SIG-M5 treated with dmso at 0.1 percent for 504 hours (cell line): ENCODE measurements around the gene PHKG2.

Experiments
- DNase-seq: peaks from one replicate; lab custom pipeline; 2025; ENCODE audit not compliant: unreplicated experiment; lab: John Stamatoyannopoulos, UW

Gene PHKG2

GRCh38 chr16:30755955-30756780 lies 7.9 kb downstream of the PHKG2 start:
- no peak for DNase-seq

DNA sequence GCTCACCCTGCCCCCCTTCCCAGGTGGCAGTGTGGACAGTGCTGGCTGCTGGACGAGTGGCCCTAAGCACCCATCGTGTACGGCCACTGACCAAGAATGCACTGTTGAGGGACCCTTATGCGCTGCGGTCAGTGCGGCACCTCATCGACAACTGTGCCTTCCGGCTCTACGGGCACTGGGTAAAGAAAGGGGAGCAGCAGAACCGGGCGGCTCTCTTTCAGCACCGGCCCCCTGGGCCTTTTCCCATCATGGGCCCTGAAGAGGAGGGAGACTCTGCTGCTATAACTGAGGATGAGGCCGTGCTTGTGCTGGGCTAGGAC lies 8.5 kb downstream of the PHKG2 start:
- no peak for DNase-seq

GRCh38 chr16:30757316-30757715 lies 9.1 kb downstream of the PHKG2 start:
- no peak for DNase-seq

DNA sequence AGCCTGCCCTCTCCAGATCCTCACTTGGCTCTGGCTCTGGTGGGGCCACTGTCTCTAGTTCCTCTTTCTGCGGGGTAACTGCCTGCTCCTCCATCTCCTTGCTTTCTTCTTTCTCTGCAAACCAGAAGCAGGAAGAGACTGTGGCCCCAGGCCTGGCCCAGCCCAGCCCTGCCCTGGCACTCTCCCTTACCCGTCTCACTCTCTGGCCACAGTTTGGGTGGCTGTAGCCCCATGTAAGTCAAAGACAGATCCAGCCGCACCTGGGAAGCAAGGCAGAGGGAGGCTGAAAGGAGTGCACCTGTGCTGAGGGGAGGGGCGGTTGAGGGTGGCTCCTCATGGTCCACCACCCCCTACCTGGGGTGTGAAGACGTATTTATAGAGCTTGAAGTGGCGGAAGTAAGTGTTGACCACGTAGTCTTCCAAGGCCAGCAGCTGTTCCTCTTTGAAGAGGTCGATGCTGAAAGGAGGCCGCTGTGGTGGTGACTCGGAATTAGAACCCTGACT lies 10.8 kb downstream of the PHKG2 start:
- DNase-seq, result peak; percentile 83

DNA sequence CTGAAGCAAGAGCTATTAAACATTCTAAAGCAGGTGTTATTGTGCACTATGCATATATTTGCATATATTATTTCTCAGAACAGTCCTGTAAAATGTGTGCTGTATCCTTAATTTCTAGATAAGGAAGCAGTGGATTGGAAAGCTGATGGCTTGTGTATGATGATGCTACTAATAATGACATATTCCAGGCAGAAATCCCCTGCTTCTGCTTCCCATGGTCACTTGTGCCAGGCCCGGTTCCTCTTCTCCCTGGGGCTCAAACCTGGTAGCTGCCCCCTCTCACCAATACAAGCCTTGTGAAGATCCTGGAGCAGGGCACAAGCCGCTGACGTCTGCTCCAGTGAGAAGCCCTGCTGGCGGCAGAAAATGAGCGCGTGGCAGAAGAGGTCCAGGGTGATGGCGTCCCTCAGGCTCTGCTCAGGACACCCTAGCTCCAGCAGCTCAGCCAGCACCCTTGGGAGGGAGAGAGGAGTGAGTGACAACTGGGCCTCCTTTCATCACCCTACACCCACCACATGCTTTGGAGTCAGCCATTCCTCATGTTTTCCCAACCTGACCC lies 11.9 kb downstream of the PHKG2 start:
- no peak for DNase-seq

- DNase-seq, result peak; percentile 62
Observed at GRCh38 chr16:30760577-30761426, 12.6 kb downstream of the PHKG2 start.

GRCh38 chr16:30761427-30761927 lies 13.3 kb downstream of the PHKG2 start:
- DNase-seq, result peak; percentile 62

GRCh38 chr16:30761928-30762902 lies 14.0 kb downstream of the PHKG2 start, which contains the start of the genes CFAP119 and RNF40:
CFAP119 (minus strand) TSS chr16:30762062; CDS start chr16:30761748, 314 bp downstream.
RNF40 (plus strand) TSS chr16:30762322; CDS start chr16:30762546, 224 bp downstream.
- peak; percentile 98 for DNase-seq

DNA sequence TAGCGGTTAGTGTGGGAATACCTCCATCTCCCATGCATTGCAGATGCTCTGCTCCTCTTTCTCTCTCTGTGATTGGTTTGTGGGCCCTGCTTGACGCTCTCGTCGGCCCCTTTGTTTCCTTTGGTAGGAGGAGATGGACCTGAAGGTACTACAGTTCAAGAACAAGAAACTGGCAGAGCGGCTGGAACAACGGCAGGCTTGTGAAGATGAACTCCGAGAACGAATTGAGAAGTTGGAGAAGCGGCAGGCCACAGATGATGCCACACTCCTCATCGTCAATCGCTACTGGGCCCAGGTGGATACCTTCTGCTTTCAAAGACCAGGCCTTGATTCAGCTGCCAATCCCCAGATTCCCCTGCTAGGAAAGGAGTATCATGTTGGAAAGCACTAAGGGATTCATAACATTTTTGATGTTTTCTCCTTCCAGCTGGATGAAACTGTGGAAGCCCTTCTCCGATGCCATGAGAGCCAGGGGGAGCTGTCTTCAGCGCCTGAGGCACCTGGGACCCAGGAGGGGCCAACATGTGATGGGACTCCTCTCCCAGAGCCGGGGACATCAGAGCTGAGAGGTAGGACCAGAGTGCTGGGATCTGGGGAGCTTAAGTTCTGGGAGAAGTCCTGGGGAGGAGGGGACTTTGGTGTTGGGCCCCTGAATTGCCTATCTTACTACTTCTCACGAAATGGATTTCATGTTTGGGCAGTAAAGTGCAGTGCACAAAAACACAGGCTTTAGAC lies 14.9 kb downstream of the PHKG2 start:
- no peak for DNase-seq

- DNase-seq, result no peak
Observed at GRCh38 chr16:30764086-30764485, 15.9 kb downstream of the PHKG2 start.

DNA sequence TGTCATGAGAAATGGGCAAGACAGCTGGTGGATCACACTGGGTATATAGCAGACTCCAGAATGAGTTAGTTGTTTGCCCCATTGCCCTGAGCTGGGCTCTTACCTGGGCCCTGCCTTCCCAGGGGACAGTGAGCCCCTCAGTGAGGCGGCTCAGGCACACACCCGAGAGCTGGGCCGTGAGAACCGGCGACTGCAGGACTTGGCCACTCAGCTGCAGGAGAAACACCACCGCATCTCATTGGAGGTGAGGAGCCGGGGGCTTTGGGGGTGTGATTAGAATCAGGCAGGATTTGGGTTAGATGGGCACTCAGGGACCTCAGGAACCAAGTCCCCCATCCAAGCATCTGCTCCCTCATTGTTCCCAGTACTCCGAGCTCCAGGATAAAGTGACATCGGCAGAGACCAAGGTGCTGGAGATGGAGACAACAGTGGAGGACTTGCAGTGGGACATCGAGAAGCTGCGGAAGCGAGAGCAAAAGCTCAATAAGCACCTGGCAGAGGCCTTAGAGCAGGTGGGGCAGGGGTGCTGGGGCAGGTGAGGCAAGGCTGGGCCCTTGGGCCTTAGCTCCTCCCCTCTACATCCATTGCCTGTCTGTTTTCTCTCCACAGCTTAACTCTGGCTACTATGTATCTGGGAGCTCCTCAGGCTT lies 16.7 kb downstream of the PHKG2 start:
- no peak for DNase-seq

- no peak for DNase-seq
Observed at GRCh38 chr16:30766206-30766932, 18.1 kb downstream of the PHKG2 start.

GRCh38 chr16:30766933-30767284 lies 18.7 kb downstream of the PHKG2 start:
- no peak for DNase-seq

DNA sequence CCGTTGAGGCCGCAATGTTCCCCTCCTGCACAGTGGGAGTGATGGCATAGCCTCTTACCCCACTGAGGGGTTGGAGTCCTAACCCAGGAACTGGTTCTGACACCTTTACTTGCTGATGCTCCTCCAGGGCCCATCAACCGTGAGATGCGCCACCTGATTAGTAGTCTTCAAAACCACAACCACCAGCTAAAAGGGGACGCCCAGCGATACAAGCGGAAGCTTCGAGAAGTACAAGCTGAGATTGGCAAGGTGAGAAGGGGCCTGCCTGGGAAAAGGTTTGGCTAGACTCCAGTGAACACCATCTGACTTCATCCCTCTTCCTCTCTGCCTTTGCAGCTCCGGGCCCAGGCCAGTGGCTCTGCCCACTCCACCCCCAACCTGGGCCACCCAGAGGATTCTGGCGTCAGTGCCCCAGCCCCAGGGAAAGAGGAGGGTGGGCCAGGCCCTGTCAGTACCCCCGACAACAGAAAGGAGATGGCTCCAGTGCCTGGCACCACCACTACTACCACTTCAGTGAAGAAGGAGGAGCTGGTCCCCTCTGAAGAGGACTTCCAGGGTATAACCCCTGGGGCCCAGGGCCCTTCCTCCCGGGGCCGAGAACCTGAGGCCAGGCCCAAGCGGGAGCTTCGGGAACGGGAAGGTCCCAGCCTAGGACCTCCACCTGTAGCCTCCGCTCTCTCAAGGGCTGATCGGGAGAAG lies 19.7 kb downstream of the PHKG2 start:
- DNase-seq, result no peak

DNA sequence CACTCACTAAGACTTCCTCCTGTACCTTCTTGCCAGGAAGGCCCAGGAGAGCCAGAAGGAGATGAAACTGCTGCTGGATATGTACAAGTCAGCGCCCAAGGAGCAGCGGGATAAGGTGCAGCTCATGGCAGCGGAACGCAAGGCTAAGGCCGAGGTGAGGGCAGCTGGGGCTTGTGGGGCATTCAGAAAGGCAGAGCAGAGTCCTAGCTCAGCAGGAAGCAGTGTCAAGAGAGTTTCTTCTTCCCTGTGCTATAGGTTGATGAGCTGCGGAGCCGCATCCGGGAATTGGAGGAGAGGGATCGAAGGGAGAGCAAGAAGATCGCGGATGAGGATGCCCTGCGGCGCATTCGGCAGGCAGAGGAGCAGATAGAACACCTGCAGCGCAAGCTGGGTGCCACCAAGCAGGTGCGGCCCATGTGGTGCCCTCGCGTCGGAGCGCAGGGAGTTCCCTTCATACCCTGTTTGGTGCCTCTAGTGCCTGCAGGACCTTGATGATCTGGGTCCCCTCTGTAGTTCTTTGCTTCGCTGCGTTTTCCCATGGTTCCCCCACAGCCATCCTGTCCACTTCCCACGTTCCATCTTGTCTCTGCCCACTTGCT lies 20.5 kb downstream of the PHKG2 start:
- no peak for DNase-seq

GRCh38 chr16:30769379-30770089 lies 21.3 kb downstream of the PHKG2 start:
- no peak for DNase-seq

- DNase-seq, result no peak
Observed at GRCh38 chr16:30771726-30772125, 23.5 kb downstream of the PHKG2 start.
